GM11168 (cell line): ENCODE results near the gene ABCB10.
"Not testable (repeated sequence)": the region's sequence is repeated elsewhere in the genome, so short reads cannot be mapped to it uniquely, and the experiment has no call there.

ENCODE experiments used
- in situ Hi-C: fragments of 300-500 bp; cut with MboI; formaldehyde crosslinking; loops from one replicate; pipeline ENCODE4 v1.12.0; 2022; ENCODE audit warnings: low sequenced_read_pairs; ENCODE audit not compliant: unreplicated experiment

The ABCB10 gene

DNA sequence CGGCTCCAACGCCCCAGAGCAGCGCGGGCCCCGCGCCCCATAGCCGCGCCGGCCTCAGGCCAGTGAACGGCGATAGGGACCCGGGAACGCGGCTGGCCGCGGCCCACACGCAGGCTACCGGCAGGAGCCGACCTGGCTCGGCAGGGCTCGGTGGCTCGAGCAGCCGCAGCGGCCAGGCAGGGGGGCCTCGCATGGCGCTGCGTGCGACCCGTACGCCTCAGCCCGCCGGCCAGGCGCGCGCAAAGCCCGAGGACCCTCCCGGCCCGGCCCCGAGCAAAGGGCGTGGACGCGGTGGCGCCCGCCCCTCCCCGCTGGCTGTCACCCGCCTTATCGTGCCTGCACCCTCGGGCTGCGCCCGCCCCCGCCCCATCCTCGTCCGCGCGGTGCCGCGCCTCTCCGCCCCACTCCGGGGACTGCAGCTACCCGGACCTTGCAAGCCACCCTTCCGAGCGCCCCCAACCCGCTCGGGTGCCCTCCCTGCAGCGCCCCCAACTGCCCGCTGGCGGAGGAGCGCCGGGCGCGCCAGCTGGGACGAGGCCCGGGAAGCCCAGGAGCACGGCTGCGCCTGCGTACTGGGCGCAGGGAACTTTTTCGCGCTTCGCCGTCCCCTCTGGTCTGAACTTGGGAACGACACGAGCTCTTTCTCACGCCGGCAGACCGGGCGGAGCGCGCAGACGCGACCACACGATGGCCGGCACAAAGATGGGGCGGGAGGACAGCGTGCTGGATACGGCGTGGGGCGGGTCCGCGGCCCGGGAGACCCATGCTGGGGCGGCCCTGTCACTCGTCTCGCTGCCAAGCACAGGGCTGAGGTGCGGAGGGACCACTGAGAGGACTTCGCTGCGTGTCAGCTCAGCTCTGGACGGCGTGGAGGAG lies at the start of gene ABCB10:
Gene ABCB10 (minus strand): TSS at position 248 of the 876 bp plus-strand sequence. CDS start 55 bp downstream, at position 193.
- in situ Hi-C loops: no loop called here

GRCh38 chr1:229607370-229607769 lies 48.9 kb upstream of the ABCB10 start:
- in situ Hi-C loops: no loop called here

GRCh38 chr1:229603371-229604005 lies 45.0 kb upstream of the ABCB10 start:
- in situ Hi-C loops: no loop called here

DNA sequence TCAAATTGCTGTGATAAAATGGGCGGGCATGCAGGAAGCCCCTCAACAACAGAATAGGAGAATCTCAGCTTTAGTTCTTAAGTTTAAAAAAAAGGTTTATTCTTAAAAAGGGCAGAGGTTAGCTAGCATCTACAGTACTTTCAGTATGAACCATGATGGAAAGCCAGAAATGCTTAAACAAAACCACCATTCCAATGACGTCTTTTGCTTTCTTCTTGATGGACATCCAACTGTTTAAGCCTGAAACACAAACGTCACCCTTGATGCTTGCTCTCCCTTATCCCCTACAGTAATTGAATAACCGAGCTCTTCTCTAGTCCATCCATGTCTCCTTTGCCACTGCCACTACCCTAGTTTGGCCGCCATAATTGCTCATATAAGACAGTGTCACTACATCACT lies 41.7 kb upstream of the ABCB10 start:
- in situ Hi-C loops: no loop called here

DNA sequence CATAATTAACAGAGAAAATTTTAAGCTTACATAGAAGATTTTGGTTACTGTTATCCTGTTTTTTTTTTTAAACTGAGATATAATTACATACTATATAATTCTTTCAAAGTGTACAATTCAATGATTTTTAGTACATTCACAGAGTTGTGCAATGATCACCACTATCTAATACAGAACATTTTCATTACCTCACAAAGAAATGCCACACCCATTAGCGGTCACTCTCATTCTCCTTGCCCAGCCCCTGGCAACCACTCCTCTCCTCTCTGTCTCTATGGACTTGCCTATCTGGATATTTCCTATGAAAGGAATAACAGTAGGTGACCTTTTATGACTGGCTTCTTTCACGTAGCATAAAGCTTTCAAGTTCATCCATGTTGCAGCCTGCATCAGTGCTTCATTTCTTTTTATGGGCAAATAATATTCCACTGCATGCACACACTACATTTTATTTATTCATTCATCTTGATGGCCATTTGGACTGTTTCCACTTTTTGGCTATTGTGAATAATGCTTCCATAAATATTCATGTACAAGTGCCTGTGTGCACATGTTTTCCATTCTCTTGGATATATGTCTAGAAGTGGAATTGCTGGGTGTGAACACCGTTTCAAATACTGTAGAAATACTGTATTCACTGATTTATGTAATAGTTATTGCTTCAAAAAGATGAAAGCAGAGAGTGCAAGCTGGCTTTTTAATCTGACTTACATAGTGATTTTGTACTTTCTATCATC lies 40.9 kb upstream of the ABCB10 start:
- in situ Hi-C loops: no loop called here

GRCh38 chr1:229597877-229598276 lies 39.4 kb upstream of the ABCB10 start:
- in situ Hi-C loops: no loop called here

DNA sequence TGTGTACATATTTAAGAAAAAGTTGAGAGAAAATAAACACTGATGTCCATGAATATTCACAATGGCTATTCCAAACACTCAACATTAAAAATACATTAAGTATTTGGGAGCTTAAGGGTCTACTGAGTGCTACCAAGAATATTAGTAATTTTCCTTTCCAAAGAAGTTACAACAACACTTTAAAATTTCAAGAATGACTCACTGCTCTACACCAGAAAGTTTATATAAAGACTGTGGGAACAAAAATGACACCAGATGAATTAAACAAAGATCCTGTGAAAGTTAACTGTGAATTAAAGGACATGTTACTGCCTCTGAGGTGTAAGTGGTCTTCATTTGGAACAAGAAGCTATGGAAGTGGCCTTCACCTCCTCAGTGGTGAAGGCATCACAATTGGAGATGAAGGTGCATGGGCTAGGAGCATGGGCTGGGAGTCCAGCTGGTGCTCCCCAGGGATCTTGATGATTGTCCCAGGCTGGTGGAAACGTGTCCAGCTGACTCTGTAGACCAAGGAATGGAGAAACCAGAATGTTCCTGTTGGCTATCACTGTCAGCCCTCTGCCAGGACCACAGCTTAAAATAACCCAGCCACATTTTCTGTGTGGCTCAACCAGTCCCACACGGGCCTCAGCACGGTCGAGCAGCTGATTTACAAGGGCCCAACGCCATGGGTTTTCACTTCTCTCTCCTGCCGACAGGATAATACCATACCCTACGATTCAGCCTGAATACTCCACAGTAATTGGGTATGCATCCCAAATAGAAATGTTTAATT lies 38.6 kb upstream of the ABCB10 start:
- in situ Hi-C loops: no loop called here

DNA sequence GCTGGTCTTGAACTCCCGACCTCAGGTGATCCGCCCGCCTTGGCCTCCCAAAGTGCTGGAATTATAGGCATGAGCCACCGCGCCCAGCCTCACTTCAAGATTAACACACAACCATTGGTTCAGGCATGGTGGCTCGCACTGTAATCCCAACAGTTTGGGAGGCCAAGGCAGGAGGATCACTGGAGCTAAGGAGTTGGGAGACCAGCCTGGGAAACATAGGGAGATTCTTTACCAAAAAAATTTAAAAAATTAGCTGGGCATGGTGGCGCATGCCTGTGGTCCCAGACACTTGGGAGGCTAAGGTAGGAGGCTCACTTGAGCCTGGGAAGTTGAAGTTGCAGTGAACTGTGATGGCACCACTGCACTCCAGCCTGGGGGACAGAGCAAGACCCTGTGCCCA lies 37.4 kb upstream of the ABCB10 start:
- in situ Hi-C loops: not testable (repeated sequence)

DNA sequence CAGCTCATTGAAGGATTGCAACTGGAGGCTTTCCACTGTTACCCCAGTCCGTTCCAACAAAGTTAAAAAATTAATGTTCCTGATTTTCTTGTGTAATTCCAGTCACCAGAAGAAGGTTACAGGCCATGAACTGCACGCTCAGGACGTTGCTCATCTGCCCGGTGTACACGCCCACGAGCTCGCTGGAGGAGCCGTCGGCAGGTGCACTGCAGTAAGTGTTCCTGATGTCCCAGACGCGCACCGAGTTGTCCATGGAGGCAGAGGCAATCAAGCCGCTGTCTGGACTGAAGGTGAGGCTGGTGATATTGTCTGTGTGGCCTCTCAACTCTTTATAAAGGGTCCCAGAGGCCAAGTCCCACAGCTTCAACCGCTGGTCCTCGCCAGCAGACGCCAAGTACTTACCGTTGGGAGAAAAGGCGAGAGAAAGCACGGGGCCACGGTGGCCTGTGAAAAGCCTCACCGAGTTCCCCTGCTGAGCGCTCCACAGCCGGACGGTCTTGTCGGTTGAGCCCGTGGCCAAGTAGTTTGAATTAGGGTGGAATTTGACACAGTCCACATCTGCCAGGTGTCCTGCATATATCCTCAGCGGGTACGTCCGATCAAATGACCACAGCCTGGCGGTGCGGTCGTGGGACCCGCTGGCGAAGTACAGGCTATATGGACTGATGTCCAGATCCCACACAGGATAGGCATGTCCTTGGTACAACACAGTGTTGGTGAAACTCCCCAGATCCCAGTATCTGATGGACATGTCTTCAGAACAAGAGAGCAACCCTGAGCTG lies 35.9 kb upstream of the ABCB10 start:
- in situ Hi-C loops: no loop called here

DNA sequence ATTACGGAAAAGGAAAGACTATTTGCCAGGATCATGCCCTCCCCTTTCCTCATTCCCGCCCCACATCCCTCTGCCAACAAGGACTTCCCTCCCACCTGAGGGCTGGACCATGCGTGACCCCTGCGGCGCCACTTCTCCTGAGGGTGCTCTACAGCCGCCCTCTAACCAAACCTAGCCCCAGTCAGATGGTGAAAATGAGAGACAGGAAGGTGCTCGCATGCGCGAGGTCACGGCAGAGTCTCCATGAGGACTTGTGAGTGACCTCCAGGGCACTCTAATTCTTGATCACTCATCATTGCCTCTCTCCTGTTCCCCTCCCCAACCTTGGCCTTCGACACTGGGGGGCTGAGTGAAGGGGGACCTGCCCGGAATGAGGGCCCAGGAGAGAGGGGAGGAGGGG lies 35.3 kb upstream of the ABCB10 start:
- in situ Hi-C loops: no loop called here

GRCh38 chr1:229590119-229590518 lies 31.6 kb upstream of the ABCB10 start:
- in situ Hi-C loops: no loop called here

DNA sequence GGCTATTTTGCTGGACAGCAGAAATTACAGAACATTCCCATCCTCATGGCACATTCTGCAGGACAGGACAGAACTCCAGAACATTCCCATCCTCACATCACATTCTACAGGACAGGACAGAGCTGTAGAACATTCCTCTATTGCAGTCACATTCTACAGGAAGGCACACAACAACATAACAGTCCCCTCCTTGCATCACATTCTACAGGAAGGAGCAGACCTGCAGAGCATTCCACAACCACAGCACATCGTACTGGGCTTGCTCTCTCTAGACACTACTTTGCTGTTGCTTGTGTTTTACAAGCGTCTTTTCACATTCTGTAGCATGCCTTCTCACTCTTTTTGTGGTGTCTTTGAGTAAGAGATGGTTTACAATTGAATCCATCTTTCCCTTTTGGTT lies 26.8 kb upstream of the ABCB10 start:
- in situ Hi-C loops: no loop called here

GRCh38 chr1:229582715-229583114 lies 24.2 kb upstream of the ABCB10 start:
- in situ Hi-C loops: no loop called here

GRCh38 chr1:229582011-229582694 lies 23.6 kb upstream of the ABCB10 start:
- in situ Hi-C loops: no loop called here

GRCh38 chr1:229581485-229581884 lies 23.0 kb upstream of the ABCB10 start:
- in situ Hi-C loops: no loop called here

DNA sequence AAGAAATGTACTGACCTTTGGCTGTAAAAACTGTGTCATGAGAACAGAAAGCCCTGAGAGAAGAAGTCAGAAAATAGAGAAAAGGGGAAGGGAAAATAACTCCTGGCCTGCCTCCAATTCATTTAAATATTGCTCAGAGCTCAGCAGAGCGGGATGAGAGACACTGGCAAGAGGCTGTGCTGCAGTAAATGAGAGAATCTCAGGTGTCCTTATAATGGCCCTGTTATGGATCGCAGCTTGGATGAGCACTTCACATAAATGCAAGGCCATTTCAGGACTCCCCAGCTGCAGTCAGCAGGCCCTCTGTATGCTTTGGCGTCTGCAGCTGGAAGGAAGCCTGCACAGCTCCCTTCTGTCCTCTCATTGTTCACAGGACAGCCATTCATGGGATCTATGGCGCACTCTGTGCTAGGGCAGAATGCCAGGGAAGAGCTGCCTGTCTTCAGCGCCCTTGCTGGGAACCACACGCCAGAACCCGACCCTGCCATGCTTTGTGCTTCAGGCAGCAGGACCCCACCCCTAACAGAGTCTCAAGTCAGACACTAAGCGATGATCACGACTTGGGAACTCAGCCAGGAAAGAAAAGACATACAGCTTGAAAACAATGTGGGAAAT lies 20.7 kb upstream of the ABCB10 start:
- in situ Hi-C loops: no loop called here

- in situ Hi-C loops: no loop called here
These were observed 19.9 kb upstream of the ABCB10 start for GRCh38 chr1:229578168-229579058.
